HG03045 (cell line): Measurements from ENCODE around the gene FAT2.

Source experiments
- ATAC-seq: cut with Tn5 transposase; IDR thresholded peaks from one replicate; pipeline ENCODE4 v1.9.1; 2021; ENCODE audit warnings: mild to moderate bottlenecking, moderate library complexity; ENCODE audit not compliant: unreplicated experiment

The FAT2 gene

DNA sequence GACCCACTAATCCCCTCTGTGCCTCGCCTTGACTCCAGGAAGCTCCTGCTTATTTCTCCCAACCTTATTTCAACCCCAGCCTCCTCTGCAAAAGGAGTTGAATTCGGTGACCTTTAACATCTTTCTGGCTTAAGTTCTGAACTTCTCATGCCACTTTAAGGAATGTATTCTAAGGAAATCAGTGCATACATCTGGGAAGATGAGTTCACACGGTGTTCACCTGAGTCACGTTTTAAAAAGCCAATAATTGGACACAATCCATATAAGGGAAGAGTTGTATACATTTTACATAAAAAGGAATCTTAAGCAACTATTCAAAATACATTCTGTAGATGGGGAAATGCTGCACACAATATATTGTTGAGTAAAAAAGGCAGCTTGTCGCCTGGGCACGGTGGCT, 33.2 kb downstream of the FAT2 start:
- no peak for ATAC-seq

DNA sequence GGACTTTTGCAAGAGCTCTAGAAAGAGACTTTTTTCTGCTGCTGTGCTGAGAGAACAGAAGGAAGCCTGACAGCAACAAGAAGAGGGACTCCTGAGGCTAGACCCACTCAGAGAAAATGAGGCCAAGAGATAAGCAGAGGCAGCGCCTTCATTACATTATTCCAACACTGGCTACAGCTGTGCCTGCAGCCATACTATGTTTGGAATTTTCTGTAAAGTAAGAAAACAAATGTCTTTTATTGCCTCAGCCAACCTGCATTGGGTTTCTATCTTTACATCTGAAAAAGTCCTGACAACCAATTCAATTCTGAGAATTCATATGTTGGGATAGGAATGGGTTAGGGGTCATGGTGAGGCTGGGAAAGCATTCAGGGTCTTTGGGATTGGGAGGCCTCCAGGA, 33.7 kb downstream of the FAT2 start:
- ATAC-seq: no peak

DNA sequence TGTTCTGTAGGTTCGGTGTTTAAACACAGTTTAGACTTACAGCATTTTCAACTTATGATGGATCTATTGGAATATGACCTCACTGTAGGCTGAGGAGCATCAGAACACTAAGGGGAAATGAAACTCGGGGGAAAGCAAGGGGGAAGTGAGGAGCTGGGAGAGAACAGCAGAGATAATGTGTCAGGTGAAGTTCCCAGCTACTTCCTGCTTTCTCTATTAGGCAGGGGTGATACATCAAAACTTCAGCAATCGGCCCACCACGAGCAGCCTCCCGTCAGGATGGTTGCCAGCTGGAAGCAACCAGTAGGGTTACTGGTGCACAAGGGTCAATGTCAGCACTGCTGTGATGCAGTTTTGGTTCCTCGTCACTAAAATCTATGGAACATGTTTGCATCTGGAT, 34.3 kb downstream of the FAT2 start:
- no peak for ATAC-seq

DNA sequence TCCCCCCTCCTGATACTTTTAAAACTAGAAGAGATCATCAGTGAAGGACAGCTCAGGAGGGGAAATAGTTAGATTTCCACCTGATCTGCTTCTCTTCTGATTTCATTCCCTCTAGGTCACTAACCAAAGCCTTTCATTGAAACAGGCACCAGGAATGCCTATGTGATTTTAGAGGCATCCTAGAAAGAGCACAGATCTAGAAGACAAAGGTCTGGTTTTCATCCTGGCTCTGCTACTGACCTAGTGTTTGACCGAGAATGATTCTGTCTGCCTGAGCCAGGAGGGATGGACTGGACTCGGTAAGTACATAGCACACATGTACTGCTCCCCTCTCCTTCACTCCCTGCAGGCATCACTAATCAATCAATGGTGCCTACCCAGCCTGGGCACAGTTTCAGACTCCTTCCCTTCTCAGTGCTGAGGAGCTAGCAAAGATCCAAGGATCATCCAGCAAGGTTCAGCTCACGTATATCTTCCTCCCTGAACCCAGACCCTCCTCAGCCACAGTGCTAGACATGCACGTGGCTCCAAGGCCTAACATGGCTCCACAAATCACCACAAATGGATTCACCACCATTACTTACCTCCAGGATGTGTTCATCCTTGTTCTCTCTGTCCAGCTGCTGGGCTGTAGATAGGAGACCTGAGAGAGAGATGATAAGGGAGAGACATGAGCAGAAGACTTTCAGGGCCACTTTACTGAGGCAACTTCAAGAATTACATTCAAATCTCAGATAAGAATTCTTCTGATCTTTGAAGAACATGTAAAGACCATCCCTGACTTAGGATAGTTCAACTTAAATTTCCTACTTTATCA, 35.2 kb downstream of the FAT2 start:
- no peak for ATAC-seq

DNA sequence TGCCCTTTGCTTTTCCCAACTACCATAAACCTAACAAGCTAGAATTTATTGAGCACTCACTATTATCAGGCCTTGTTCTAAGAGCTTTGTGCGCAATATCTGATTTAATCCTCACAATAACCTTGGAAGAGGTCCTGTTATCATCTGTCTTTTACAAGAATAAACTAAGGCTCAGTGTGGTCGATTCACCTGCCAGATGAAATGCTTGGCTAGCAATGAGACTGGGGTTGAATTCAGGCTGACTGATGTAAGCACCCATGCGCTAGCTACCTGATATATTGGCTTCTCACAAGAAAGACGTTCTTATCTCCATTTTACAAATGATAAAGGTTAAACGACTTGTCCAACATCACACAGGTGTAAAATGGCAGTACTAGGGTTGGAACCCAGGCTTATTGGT, 37.4 kb downstream of the FAT2 start:
- no peak for ATAC-seq

DNA sequence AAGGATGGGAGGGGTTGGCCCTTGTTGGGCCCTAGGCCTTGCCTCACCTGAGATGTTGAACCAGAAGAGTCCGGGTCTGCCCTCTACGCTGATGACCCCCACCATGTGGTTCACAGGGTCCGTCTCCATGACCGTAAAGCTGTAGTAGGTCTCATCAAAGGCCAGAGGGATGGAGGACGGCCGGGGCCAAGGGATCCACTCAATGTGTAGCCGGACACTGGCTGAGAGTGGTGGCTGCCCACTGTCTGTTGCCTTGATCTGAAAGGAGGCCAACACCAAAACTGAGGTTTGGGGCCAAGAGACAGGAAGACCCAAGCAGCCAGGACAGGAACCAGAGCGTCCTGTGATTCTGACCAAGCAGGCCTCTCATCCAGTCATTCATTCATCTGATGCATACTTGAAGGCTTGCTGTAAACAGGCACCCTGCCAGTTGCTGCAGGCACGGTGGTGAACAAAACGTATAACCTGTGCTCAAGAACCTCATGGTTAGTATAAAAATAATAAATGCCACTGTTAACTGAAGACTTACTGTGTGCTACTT, 37.9 kb downstream of the FAT2 start:
- no peak for ATAC-seq

DNA sequence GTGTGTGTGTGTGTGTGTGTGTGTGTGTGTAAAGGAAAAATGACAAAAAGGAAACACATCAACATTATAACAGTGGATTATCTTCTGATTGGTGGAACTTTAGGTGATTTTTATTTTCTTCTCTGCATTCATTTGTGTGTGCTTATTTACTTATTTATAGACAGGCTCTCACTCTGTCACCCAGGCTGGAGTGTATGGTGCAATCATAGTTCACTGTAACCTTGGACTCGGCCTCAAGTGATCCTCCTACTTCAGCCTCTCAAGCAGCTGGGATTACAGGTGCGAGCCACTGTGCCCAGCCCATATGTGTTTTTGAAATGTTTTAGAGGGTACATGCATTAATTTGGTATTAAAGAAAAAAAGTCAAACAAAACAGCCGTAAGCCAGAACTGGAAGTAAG, 39.1 kb downstream of the FAT2 start:
- no peak for ATAC-seq

DNA sequence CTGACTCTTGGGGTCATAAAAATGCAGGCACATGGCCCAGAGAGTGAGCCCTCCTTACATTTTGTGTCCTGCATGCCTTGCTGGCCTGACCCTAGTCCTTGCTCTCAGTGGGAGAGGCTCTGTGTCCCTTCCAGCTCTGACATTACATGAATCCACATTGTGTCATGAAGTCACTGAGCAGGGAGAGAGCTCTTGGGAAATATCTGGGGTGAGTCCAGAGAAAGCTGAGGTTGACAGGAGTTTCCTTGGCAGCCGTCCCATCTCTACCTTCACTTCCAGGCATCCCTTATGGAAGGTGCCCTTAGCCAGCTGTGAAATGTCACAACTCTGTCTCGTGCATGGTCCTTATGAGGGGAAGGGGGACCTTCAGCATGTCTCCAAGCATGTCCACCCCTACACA, 41.0 kb downstream of the FAT2 start:
- ATAC-seq: no peak

DNA sequence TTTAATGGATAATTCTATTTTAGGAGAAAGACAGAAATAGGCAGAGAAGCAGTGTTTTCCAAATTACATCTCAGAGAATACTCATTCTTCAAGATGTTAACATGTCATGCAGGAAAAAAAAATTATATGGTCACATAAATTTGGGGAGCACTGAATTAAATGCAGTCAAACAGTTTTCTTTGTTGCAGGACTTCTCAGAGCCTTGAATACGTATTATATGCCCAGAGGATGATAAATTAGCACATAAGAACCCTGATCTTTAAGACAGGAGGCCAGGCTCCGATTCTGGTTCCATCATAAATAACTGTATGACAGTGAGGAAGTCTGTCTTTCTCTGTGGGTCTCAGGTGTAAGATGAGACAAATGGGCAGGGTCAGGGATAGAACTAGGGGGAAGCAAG, 41.4 kb downstream of the FAT2 start:
- ATAC-seq: no peak

DNA sequence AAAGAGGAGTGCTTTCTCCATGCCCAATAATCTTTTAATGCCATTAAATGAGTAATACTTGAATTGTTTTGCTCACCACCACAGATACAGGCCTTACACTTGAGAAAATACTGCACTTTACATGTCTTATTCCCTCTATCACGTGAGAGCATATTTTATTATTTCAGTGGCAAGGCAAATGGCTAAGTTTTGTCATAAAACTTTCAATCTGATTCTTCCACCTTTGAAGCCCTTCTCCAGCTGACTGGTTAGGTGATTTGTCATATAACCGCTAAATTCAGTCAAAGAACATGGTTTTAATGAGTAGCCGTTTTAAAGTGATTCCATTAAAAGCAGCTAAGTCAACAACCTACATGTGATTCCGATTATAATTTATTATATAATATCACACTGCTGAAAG, 43.8 kb downstream of the FAT2 start:
- ATAC-seq: no peak

DNA sequence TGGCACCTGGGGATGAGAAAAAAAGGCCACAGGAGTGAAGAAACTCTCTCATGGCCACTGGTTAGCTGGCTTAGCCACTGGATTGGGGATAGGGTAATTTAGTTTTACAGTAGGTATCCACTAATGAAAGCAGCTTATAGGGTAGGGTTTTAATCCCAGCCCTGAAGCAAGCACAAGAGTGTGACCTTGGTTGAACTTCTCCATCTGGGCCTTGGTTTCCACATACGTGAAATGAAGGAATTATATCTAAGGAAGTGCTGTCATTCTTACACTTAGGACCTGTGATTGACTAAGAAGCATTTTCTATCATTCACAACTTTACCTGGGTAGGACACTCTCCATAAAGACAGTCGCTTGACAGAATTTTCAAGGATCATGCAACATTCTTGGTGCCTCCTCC, 49.6 kb downstream of the FAT2 start:
- no peak for ATAC-seq
